Left ventricle myocardium superior (tissue), 1 donor: ENCODE results near the gene E2F3. TPM values are rescaled to one million over a fixed set of nuclear protein-coding genes. Genes with fewer than 3 reads are reported as not detected.

ENCODE experiments used
- ATAC-seq: fragments of 200-7000 bp; cut with Tn5 transposase; one replicate; pipeline ENCODE4 v1.9.1; 2020; ENCODE audit warnings: mild to moderate bottlenecking, moderate library complexity
- DNase-seq: peaks from one replicate; pipeline ENCODE4 v3.0.0-alpha.2; 2020
- intact Hi-C: fragments of 100-400 bp; cut with micrococcal nuclease; formaldehyde crosslinking; loops from one replicate; pipeline ENCODE4 v1.11.0; 2022
- total RNA-seq: library from RNA; stranded (reverse); fragmentation: NEBNext Ultra II Directional; extraction: Animal tissue kit (Norgen Biotek cat#: 25700); gene quantifications from one replicate; pipeline ENCODE4 v1.2.1, GENCODE V29; 2021
- donor health status: DM: no; HTN: yes; CAD: no; lungs with severe emphysema.

The E2F3 gene
- total RNA-seq, 1 donor from 2014 or later: 5.6 TPM

DNA sequence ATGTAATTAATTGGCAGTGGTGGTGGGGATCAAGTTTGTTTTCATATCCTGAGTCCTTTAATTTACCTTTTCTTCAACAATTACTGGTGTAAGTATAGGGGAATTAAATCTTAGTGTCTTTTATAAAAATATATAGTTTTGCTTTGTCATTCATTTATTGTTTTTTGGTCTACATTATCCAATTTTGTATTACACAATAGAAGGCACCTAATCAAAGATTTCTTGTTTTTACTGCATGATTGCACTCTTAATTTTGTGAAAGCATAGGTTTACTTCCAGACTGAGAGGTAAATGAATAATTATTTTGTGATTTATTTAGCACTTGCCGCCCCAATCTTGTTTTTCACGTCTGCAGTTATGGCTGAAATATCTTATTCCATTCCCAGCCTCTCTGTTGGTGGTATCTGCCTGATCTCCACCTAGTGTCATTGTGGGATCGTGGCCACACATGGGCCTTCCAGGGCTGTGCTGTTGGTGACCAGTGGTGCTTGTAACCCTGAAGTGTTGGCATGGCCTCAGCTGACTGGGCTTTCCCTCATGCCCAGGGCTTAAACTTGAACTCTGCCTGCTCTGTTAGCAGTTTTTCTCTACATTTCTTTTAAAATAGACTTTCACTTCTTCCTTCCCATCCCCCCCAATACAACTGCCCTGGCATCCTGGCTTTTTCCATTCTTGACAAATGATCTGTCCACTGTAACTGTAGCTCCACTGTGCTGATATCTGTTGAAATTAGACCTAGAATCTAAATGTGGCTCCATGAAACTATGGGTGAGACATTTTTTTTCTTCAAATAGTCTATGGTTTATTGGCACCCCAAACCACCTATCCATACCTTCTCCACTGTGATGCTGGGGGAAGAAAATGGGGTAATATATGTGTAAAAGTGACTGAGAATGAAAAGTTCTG lies 24.8 kb downstream of the E2F3 start:
- ATAC-seq: peak; percentile 57
- DNase-seq: no peak
- intact Hi-C loops: no loop called here

- DNase-seq (no peak), ATAC-seq (no peak)
- intact Hi-C loops: no loop called here
Observed at GRCh38 chr6:20427856-20428255, 26.2 kb downstream of the E2F3 start.

DNA sequence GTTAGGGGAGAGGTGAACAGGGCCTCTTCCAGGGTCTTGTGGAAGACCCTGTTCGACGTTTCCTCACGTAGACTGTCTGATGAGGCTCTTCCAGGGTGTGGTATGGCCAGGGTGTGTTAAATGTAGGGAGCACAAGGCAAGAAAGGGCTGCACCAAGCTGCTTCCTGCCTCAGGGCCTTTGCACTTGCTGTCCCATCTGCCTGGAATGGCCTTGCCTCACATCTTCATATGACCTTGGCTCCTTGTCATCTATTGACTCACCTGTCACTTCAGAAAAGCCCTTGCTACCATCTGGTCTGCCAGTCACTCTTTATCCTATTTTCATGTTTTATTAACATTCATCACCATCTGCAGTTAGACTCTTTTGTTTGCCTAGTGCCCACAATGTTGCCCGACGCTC lies 31.0 kb downstream of the E2F3 start:
- ATAC-seq (no peak), DNase-seq (no peak)
- intact Hi-C loops: no loop called here

DNA sequence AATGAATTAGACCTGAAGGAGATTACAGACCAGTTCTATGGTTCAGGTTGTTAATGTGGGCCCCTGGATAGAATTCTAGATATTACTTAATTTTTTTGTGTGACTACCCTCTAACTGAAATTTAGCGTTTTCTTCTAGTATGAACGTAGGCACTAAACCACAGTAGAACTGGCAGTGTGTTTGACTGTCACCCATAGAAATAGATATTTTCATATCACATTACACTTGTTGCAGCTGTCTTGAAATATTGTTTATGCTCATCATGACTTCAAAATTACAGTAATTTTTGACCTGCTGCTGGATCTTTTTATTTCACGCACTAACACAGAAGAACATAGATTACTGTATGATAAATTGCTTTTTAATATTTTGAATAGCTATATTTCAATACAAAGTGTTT lies 31.6 kb downstream of the E2F3 start:
- intact Hi-C loops: no loop called here
- DNase-seq: no peak
- ATAC-seq: no peak

- intact Hi-C loops: no loop called here
Observed at GRCh38 chr6:20433929-20434328, 32.2 kb downstream of the E2F3 start.

GRCh38 chr6:20434766-20435165 lies 33.1 kb downstream of the E2F3 start:
- DNase-seq (no peak), ATAC-seq (no peak)
- intact Hi-C loops: no loop called here

More at GRCh38 chr6:20433929-20434328, 32.2 kb downstream of the E2F3 start:
- ATAC-seq: no peak
- no peak for DNase-seq

GRCh38 chr6:20436719-20437118 lies 35.0 kb downstream of the E2F3 start:
- DNase-seq (no peak), ATAC-seq (no peak)
- intact Hi-C loops: no loop called here

DNA sequence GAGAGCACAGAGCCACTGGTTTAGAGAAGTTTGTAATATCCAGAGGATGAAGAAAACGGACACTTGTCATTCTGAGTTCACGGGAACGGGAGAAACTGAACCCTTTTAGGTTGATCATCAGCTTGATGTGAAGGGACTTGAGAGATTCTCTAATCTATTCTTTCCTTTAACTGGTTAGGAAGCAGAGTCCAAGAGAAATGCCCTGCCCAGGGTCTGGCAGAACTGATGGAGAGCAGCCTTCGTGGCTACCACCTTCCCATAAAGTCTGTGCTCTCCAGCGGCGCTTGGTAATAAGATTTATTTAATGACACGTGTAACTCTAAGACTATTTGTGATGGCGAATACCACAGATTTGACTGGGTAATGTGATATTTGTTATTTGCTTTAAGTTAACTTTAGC lies 36.0 kb downstream of the E2F3 start:
- DNase-seq: no peak
- no peak for ATAC-seq
- intact Hi-C loops: no loop called here

DNA sequence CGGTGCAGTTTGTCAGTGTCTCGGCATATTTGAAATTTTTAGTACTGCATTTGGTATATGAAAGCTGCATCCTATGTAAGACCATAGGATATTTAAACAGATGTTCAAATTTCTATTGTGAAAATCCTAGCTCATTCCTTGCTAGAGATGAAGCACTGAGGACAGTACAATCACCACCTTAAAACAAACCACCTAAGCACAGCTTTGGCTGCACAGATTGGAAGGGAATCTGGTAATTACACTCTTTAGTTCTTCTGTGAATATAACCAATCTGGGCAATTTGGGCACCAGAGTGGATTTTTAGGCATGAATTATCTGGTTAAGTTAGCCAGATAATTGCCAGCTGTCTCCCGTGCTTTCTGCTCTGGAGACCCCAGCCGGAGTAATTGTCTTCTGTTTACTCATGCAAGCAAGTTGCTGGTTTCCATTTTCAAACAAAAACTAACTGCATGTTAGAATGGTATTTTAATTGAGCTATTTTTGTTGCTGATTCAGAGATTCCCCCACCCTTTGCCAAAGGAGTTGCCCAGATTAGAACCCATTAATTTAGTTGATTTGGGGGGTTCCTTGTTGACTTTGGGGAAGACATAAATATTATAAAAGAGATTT lies 36.9 kb downstream of the E2F3 start:
- intact Hi-C loops: no loop called here
- no peak for DNase-seq
- ATAC-seq: no peak

DNA sequence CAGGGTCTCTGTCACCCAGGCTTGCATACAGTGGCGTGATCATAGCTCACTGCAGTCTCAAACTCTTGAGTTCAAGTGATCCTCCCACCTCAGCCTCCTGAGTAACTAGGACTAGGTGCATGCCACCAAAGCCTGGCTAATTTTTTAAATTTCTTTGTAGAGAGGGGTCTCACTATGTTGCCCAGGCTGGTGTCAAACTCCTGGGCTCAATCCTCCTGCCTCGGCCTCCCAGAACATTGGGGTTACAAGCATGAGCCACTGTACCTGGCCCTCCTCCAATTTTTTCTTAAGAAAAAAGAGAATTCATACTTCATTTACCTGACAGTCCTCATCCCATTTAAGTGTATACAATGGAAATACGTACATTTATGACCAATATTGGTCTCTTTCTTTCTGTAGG lies 37.9 kb downstream of the E2F3 start:
- ATAC-seq (no peak), DNase-seq (no peak)
- intact Hi-C loops: no loop called here

GRCh38 chr6:20440296-20440695 lies 38.6 kb downstream of the E2F3 start:
- no peak for ATAC-seq
- no peak for DNase-seq
- intact Hi-C loops: no loop called here

DNA sequence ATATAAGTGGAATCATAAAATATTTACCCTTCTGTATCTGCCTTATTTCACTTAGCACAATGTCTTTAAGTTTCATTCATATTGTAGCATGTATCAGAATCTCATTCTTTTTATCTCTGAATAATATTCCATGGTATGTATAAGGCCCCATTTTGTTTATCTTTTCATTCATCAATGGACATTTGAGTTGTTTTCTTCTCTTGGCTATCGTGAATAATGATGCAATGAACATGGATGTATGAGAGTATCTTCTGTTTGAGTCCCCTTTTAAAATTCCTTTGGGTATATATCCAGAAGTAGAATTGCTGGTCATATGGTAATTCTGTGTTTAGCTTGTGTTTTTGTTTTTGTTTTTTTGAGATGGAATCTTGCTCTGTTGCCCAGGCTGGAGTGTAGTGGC lies 39.6 kb downstream of the E2F3 start:
- ATAC-seq (no peak), DNase-seq (no peak)
- intact Hi-C loops: no loop called here

DNA sequence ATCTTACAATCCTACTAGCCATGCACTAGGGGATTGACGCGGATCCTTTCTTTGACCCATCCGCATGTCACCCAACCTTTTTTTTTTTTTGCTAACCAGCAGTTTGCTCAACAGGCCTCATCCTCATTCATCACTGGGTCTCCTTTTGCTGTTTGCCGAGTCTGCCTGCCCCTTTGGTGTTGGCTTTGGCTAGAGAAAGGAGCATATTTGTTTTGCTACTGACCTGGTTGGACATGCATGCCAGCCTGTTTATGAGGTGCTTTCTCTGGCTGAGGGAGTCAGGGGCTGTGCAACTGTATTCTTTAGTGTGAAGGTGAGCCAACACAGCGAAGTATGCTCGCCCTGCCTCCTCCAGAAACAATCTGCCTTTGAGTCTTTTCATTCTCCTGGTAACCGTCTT lies 40.2 kb downstream of the E2F3 start:
- intact Hi-C loops: no loop called here
- ATAC-seq (no peak), DNase-seq (no peak)

DNA sequence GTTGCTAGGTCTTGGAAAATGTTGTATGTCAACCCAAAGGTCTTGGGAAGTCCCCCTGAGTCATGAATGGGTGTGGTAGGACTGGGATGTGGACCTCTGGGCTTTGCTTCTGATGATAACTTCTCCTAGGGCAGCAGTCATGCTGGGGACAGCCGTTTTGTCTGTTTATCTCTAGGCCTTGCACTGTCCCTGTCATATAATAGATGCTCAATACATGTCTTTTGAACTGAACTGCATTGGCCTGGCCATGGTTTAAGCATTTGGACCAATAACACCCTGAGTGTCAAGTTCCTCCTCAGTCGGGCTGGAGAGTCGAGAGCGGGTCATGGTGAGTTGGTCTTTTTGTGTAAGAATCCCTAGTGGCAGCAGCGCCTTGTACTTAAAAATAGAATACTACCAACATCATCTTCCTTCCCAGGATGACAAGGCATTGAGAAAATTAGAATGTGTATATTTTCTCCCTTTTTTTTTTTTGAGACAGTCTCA lies 43.1 kb downstream of the E2F3 start:
- ATAC-seq (no peak), DNase-seq (no peak)
- intact Hi-C loops: no loop called here

GRCh38 chr6:20447157-20447556 lies 45.5 kb downstream of the E2F3 start:
- no peak for ATAC-seq
- intact Hi-C loops: no loop called here

GRCh38 chr6:20447581-20448132 lies 46.0 kb downstream of the E2F3 start:
- ATAC-seq (no peak), DNase-seq (no peak)
- intact Hi-C loops: no loop called here

More at GRCh38 chr6:20447157-20447556, 45.5 kb downstream of the E2F3 start:
- no peak for DNase-seq

GRCh38 chr6:20448828-20449227 lies 47.1 kb downstream of the E2F3 start:
- DNase-seq: no peak
- intact Hi-C loops: no loop called here
- no peak for ATAC-seq

DNA sequence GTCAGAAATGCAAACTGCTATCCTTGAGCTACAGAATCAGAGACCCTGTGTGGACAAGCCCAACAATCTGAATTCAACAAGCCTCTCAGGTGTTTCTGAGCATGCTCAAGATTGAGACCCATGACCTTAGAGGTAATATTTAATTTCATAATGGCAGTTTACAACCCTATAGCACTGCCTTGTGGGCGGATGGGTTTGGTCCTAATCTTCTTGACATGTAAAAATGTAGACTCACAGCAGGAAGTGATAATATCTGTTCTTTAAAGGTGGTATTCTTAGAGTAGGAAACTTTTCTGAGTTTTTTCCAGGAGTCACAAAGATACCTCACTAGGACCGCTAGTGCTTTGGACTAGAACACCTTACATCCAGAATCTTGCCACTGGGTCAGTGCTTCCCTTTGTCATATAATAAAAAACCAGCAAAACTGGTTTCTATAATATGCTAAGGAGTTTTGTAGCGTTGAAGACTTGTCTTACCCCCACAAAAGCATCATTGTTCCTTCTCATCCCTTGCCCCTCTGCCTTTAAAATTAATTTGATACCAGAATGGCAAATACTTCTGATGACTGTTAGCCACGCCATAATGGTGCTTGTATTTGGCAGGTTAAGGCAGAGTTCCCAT lies 52.6 kb downstream of the E2F3 start:
- DNase-seq (no peak), ATAC-seq (no peak)
- intact Hi-C loops: no loop called here

DNA sequence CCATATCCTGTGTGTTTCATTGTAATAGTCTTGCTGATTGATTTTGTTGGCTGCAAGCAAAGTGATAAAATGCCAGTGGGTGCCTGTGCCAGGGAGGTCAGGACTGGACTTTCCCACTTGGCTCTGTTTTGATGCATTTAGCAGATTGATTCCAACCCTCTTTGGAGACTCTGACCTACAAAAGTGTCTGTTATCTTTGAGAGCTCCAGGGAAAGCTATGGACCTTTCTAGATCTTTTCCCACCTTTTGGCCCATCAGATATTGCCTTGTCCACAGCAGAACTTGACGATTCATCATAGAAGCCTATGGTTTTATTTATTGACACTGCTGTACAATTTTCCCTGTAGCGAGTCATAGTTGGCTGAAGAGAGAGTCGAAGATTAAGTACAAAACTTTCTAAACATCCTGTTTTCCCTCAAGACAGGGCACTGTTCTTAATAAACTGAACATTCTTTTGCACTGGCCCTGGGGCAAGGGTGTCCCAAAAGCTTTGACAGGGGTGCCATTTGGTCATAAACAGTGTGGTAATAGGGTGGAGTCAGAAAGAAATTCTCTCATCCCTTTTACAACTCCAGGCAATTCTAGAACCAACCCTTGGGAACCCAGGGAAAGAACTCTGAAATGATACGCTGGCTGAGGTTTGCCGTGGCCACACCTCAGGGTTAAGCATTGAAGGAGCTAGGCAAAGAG lies 53.7 kb downstream of the E2F3 start:
- intact Hi-C loops: no loop called here
- DNase-seq (no peak), ATAC-seq (no peak)
